ENCODE data around the gene PKIB.
"Not testable (repeated sequence)": the region's sequence is repeated elsewhere in the genome, so short reads cannot be mapped to it uniquely, and the experiment has no call there.

PKIB gene

GRCh38 chr6:122736616-122737015, 126.4 kb downstream of the PKIB start:
- no peak for DNase-seq (ENCODE audit: extremely low read depth in 1 of 2, low read depth in 1 of 2)

- no peak for DNase-seq (ENCODE audit: extremely low read depth in 1 of 2, low read depth in 1 of 2)
Measured at GRCh38 chr6:122740091-122740490, 129.9 kb downstream of the PKIB start.

- DNase-seq (ENCODE audit: extremely low read depth in 1 of 2, low read depth in 1 of 2): no peak
Measured at GRCh38 chr6:122740936-122741335, 130.7 kb downstream of the PKIB start.

- not testable (repeated sequence) for DNase-seq (ENCODE audit: extremely low read depth in 1 of 2, low read depth in 1 of 2)
Measured at GRCh38 chr6:122744247-122744646, 134.0 kb downstream of the PKIB start.

DNA sequence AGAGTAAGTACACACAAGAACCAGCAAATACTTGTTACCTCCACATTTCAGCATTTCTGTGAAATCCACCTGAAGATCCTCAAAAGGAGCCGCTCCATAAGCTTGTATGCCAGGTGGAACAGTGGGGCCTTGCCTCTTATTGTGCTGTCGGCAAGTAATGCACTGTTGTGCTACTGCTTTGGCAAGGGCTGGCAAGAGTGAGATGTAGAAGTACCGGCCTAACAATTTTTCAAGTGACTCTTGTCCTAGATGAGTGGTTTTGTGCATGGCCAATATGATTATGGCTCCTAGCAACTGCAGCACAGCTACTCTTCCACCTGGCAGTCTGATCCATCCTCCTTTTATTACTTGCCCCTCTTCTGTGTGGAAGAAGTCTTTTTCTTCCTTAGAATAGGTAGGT, 134.7 kb downstream of the PKIB start:
- DNase-seq (ENCODE audit: extremely low read depth in 1 of 2, low read depth in 1 of 2): not testable (repeated sequence)

DNA sequence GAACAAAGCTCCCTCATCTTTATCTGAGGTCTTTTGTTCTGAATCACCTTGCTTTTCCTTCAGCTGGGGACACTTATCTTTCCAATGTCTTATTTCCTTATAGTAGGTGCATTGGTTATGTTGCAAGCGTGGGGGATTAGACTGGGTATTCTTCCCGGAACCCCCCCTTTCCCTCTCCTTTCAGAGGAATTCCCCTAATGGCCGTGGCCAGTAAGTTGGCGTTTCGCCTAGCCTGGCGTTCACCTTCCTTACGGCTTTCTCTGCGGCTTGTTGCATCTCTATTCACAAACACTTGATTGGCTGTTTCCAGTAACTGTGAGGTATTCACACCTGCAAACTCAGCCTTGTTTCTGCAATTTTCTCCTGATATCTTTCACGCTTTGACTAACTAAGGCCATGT, 136.5 kb downstream of the PKIB start:
- DNase-seq (ENCODE audit: extremely low read depth in 1 of 2, low read depth in 1 of 2): no peak

DNA sequence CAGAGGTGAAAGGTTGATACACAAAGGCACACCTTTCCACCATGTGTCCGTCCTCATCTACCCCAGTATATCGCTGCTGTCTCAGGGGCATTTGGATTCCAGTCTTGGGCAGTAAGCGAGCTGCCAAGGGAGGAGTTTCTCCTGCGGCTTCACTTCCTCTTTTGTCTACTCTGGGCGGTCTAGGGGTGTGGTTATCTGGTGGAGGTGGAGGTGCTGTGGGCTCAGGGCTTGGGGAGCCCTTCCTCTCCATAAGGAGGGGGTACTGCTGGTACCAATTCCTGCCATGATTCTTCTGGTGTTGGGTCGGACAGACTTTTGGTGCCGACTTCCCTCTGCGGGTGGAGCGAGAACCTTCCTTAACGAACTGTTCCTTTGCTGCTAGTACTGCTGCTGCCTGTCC, 137.4 kb downstream of the PKIB start:
- no peak for DNase-seq (ENCODE audit: extremely low read depth in 1 of 2, low read depth in 1 of 2)

DNA sequence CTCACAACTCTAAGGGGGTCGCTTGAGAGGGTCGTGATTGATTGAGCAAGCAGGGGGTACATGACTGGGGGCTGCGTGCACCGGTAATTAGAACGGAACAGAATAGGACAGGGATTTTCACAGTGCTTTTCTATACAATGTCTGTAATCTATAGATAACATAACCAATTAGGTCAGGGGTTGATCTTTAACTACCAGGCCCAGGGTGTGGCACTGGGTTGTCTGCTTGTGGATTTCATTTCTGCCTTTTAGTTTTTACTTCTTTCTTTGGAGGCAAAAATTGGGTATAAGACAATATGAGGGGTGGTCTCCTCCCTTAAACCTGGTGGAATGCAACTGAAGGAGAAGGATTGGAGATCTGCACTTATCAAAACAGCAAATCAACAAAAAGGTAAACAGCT, 138.7 kb downstream of the PKIB start:
- not testable (repeated sequence) for DNase-seq (ENCODE audit: extremely low read depth in 1 of 2, low read depth in 1 of 2)

DNA sequence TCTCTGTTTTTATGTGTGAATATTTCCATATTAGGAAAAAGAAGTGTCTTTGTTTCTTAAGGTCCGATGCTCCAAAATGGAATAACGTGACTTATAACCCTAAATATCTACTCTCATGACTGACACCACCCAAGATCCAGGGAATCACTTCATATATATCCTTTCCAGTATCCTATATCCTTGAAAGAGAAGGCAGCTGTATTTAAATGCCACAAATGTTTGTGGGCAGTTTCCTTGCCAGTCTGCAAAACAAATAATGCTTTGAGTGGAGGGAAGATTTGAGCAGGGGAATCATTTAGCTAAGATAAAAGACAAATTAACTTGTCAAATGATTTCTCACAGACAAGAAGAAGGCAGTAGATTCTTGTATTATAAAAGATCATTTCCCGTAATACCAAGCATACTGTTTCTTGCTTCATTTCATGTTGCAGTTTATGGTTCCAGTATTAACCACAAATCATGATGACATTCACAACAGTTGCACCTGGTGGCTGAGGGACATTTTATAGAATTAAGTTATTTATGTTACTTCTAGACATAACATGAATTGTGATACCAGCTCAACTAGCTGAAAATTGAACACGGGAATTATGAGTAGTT, 139.3 kb downstream of the PKIB start:
- no peak for DNase-seq (ENCODE audit: extremely low read depth in 1 of 2, low read depth in 1 of 2)

DNA sequence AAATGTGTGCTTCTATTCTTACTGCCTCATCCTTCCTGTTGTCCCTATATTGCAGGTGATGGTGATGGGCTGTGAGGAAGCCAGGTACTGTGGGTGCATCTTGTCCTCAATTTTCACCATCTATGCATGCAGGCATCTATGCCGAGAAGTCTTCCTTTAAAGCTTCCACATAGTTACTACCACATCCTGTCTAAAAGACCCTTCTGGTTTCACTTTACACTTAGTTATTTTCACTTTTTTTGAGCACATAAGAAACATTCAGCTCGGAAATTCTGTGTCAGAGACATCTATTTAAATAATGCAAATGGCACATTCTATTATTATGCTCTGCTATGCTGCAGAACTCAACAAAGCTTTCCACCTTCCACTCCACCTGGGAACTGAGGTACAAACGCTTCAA, 141.1 kb downstream of the PKIB start:
- DNase-seq (ENCODE audit: extremely low read depth in 1 of 2, low read depth in 1 of 2): no peak

- no peak for DNase-seq (ENCODE audit: extremely low read depth in 1 of 2, low read depth in 1 of 2)
Measured at GRCh38 chr6:122752459-122752858, 142.3 kb downstream of the PKIB start.

DNA sequence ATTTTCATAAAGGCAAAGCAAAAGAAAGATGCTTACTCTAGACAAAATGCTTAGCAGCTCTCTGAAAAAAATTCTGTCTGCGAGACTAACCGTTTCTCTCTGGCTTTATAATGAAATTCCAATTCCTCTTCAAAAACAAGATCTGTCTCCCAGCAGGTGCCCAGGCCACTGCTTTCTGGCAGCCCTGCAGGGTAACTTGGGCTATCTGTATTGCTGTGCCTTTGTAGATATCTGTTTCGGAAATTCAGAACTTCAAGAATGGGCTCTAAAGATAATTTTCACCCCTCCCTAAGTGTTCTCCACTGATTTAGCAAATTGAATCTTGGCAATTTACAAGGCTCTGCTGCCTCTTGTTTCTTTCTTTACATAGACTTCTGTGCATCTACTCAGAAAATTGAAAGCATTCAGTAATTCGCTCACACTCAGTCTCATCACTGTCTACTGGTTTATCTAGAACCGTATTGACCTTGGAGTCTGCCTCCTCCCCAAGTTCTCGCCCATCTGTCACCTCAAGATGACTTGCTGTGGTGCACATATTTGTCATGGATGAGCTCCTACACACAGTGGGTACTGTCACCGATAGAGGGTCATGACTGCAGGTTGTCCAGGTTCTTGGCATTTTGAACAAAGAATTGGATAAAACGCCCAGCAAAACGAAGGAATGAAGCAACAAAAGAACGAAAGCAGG, 142.9 kb downstream of the PKIB start:
- no peak for DNase-seq (ENCODE audit: extremely low read depth in 1 of 2, low read depth in 1 of 2)

- DNase-seq (ENCODE audit: extremely low read depth in 1 of 2, low read depth in 1 of 2): no peak
Measured at GRCh38 chr6:122753688-122754056, 143.5 kb downstream of the PKIB start.

- DNase-seq (ENCODE audit: extremely low read depth in 1 of 2, low read depth in 1 of 2): no peak
Measured at GRCh38 chr6:122754191-122754731, 144.1 kb downstream of the PKIB start.

DNA sequence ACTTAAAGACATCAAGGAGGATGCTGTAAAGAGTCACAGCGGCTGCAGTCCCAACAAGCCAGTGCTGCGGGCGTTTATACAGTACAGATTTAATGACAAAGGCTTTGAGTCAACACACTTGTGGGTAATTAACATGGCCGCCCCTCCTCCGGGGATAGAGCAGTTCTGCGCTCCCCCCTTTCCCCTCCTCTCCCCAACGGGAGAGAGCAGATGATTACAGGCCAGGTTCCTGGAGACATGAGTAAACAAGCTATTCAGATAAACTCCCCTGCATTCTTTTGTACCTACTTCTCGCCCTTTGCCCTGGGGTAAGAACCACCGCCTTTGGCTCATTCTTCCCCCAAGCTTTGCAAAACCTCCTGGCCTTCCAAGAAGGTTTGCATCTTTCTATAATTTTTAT, 145.7 kb downstream of the PKIB start:
- DNase-seq (ENCODE audit: extremely low read depth in 1 of 2, low read depth in 1 of 2): no peak

GRCh38 chr6:122758927-122759334, 148.7 kb downstream of the PKIB start:
- DNase-seq (ENCODE audit: extremely low read depth in 1 of 2, low read depth in 1 of 2): no peak

DNA sequence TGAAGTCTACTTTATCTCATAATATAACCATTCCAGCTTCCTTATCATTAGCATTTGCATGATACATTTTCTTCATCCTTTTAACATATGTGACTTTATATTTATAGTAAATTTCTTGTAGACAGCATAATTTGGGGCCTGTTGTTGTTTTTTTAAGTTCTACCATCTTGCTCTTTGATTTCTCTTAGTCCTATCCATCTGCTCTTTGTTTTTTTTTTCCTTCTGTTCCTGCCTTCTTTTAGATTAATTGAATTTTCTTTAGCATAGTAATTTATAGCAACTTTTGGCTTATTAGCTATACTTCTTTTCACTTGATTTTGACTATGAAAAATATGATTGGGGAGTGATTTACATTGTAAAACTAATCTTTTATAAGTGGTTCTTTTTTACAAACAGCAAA, 150.1 kb downstream of the PKIB start:
- DNase-seq (ENCODE audit: extremely low read depth in 1 of 2, low read depth in 1 of 2): no peak

DNA sequence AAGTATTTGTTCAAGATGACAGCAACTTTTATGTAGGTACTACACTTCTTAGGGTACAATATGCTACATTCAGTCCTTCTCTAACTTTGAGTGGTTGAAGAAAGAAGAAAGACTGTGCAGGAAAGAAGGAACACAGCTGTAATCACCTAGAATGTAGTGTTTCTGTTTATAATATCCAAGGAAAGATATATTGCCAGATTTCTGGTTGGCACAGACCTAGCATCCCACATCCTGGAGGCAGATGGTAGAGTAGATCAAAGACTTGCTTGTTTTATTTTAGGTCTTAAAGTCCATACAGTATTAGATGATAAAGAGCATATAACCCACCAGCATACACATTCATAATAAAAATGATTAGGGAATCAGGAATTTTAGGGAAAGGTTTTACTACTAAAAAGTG, 156.1 kb downstream of the PKIB start:
- no peak for DNase-seq (ENCODE audit: extremely low read depth in 1 of 2, low read depth in 1 of 2)

- no peak for DNase-seq (ENCODE audit: extremely low read depth in 1 of 2, low read depth in 1 of 2)
Measured at GRCh38 chr6:122770835-122771601, 160.8 kb downstream of the PKIB start.

GRCh38 chr6:122772724-122773415, 162.7 kb downstream of the PKIB start:
- no peak for DNase-seq (ENCODE audit: extremely low read depth in 1 of 2, low read depth in 1 of 2)
